Subcutaneous adipose tissue (tissue), 4 donors: ENCODE data around the gene MARCHF6. TPM values are rescaled to one million over a fixed set of nuclear protein-coding genes. Genes with fewer than 3 reads are reported as not detected.

ENCODE experiments used
- total RNA-seq, 4 donors: library from RNA; depleted of rRNA; stranded (reverse); fragments of >200 nt; gene quantifications; one replicate each; pipeline ENCODE4 v1.1.0, GENCODE V29; 2016
- TF ChIP-seq, protein P1 (sequence below): fragments of 450-650 bp; IDR thresholded peaks from one replicate; pipeline ENCODE4 v1.5.1; 2016; ENCODE audit warnings: low read depth, mild to moderate bottlenecking, control low read depth, antibody characterized with exemption, moderate library complexity

MARCHF6 gene
- total RNA-seq, 4 donors from 2014 or later = 80.1 to 136 (median 108) TPM

DNA sequence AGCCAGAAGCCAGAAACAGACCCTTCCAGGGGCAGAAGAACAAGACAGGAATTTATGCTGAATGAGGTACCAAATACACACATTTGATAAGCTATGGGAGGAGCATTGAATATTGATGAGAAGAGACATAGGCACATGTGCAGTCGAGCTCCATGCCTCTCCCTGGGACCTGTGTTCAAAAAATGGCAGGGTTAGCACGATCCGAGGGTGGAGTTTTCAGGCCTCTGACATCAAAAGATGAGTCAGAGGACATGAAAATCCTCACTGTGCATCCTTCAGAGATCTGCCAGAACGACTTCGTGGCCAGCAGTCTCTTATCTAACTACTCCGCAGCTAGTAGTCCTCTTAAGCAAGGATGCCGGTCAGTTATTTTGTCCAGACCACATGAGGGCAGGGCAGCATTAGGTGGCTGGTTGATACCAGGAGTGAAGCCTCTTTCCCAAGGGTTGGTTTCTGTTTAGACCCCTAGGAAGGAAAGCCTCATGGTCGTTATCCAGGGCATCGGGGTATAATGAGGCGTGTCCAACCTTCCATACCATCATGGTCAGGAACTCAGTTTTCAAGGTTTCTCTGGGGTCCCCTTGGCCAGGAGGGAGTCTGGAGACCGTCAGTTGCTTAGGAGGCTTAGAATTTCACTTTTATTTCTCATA is 34.2 kb upstream of the MARCHF6 start:
- TF ChIP-seq, protein P1, sequence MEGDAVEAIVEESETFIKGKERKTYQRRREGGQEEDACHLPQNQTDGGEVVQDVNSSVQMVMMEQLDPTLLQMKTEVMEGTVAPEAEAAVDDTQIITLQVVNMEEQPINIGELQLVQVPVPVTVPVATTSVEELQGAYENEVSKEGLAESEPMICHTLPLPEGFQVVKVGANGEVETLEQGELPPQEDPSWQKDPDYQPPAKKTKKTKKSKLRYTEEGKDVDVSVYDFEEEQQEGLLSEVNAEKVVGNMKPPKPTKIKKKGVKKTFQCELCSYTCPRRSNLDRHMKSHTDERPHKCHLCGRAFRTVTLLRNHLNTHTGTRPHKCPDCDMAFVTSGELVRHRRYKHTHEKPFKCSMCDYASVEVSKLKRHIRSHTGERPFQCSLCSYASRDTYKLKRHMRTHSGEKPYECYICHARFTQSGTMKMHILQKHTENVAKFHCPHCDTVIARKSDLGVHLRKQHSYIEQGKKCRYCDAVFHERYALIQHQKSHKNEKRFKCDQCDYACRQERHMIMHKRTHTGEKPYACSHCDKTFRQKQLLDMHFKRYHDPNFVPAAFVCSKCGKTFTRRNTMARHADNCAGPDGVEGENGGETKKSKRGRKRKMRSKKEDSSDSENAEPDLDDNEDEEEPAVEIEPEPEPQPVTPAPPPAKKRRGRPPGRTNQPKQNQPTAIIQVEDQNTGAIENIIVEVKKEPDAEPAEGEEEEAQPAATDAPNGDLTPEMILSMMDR = no peak

DNA sequence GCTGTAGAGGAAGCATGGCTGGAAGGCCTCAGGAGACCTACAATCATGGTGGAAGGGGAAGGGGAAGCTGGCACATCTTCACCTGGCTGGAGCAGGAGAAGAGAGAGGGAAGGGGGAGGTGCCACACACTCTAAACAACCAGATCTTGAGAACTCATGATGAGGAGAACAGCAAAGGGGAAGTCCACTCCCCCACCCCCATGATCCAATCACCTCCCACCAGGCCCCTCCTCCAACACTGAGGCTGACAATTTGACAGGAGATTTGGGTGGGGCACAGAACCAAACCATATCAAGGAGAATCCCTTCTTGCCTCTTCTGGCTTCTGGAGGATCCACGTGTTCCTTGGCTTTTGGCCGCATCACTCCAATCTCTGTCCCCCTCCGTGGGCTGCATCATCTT is 32.7 kb upstream of the MARCHF6 start:
- TF ChIP-seq, protein P1 = no peak

DNA sequence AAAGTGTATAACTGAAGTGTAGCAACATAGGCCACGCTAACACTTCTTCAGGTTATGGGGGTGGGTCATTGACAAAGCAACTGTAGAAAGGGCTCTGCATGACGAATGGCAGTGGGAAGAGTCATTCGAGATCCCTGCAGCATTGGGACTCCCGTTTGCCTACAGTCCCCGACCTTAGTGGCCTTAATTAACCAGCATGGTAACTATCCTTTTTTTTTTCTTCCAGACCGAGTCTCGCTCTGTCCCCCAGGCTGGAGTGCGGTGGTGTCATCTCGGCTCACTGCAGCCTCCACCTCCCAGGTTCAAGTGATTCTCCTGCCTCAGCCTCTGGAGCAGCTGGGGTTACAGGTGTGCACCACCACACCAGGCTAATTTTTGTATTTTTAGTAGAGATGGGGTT is 31.6 kb upstream of the MARCHF6 start:
- TF ChIP-seq, protein P1 = no peak

DNA sequence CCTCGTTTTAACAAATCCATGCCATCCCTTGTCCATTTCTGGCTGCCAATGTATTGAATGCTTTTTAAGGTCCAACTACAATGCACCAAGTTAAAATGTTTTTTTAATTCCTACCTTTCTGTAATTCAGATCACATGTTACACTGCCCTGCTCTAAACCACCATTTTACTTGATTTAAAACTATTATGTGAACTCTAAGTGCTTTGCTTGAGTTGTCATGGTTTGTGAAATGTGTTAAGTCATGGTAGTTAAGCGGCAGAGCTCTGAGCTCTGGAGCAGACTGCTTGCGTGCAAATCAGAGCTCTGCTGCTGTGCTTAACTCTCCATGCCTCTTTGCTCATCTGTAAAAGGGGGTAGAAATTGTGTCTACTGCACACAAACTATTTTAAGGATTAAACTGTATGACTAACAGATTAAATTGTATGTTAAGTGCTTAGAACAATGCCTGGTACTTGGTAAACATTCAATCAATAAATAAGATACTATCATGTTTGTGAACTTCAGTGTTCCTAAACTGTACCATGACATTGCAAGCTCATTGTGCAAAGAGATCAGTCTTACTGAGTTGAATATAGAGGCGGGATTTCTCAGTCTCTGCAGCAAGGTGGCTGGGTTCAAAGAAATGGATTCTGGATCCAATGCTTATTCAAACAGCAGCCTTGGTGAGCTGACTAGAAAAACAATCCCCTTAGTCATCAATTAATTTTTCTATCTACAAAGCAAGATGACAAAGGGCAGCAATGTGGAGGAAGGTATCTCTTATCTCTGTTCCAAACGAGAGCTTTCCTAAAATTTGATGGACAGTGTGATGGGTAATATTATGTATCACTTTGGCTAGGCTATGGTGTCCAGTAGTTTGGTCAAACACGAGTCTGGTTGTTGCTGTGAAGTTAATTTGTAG is 29.7 kb upstream of the MARCHF6 start:
- TF ChIP-seq, protein P1 = no peak

DNA sequence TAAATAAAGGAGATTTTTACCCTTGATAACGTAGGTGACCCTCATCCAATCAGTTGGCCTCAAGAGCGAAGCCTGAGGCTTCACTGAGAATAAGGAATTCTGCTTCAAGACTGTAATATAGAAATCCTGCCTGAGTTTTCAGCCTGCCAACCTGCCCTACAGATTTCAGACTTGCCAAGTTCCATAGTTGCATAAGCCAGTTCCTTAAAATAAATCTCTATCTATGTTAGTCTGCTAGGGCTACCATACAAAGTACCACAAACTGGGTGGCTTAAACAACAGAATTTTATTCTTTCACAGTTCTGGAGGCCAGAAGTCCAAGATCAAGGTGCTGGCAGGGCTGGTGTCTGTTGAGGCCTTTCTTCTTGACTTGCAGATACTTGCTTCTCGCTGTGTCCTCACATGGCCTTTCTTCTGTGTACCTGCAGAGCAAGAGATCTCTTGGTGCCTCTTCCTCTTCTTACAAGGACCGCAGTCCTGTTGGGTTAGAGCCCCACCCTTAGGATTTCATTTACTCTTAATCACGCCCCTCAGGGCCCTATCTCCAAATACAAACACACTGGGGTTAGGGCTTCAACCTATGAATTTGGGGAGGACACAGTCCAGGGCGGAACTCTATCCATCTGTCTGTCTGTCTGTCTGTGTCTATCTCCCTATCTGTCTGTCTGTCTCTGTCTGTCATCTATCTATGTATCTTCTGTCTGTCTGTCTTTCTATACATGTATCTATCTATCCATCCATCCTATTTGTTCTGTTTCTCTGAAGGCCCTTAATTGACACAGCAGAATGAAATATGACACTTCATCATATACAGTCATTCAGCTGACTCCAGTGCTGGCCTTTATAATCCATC is 28.8 kb upstream of the MARCHF6 start:
- TF ChIP-seq, protein P1 = no peak

DNA sequence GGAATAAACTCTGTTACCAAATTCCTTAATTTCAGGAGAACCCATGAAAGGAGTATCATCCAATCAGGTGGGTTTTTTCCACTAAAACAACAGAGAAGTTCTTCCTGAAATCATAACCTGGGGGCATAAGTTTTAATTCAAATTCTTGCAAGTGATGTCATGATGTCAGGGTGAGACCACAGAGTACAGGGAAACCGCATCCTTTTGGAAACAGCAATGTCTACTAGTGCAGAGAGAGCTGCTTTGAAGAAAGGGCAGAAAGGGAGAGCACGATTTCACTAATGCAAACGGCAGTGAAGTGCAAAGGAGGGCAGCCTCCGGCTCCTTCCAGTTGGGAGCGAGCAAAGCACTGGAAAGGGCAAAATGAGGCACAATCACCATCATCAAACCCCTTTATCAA is 25.2 kb upstream of the MARCHF6 start:
- TF ChIP-seq, protein P1 = no peak
